LNCAP (cell line): Measurements from ENCODE around the gene ACR.

Source experiments
- CTCF ChIP-seq: fragments of 450-650 bp; IDR thresholded peaks from 2 replicates; pipeline ENCODE4 v1.5.1; 2017; ENCODE audit warnings: mild to moderate bottlenecking

Gene ACR

GRCh38 chr22:50715250-50715649 lies 22.8 kb upstream of the ACR start:
- TF ChIP-seq CTCF = no peak

GRCh38 chr22:50715776-50716175 lies 22.2 kb upstream of the ACR start:
- TF ChIP-seq CTCF = no peak

GRCh38 chr22:50716290-50717024 lies 21.5 kb upstream of the ACR start:
- TF ChIP-seq CTCF = no peak

GRCh38 chr22:50717709-50718351 lies 20.2 kb upstream of the ACR start:
- no peak for TF ChIP-seq CTCF

GRCh38 chr22:50718352-50718709 lies 19.7 kb upstream of the ACR start:
- TF ChIP-seq CTCF = no peak

GRCh38 chr22:50719814-50720300 lies 18.1 kb upstream of the ACR start:
- no peak for TF ChIP-seq CTCF

- TF ChIP-seq CTCF = no peak
Measured at GRCh38 chr22:50720301-50721256, 17.4 kb upstream of the ACR start.
